ENCODE data around the gene ADAP1.

Gene ADAP1

GRCh38 chr7:859359-860030 lies 95.0 kb downstream of the ADAP1 start:
- Histone ChIP-seq H3K27ac (replicated peaks) (no peak overlapping the region), H3K27me3 (ENCODE audit: insufficient read depth, poor library complexity, severe bottlenecking) (no peaks in the 10 kb centered on the region), H3K4me3 (replicated peaks; ENCODE audit: insufficient read depth, low read length) (no peak overlapping the region)
- TF ChIP-seq SPI1 (IDR thresholded peaks at IDR 0.05; ENCODE audit: borderline replicate concordance, low read depth) (no peak), POLR2AphosphoS5 (IDR thresholded peaks at IDR 0.05; ENCODE audit: low read depth) (no peak), REST (IDR thresholded peaks at IDR 0.05; ENCODE audit: insufficient replicate concordance, low read depth) (no peak), CTCF (IDR thresholded peaks at IDR 0.05; ENCODE audit: insufficient read depth, low read length) (no peak), GABPA (IDR thresholded peaks at IDR 0.05; ENCODE audit: low read depth) (no peak)
- no peak for DNase-seq (ENCODE audit: low read depth in 1 of 2, low spot score in 1 of 2)

GRCh38 chr7:857661-858060 lies 96.8 kb downstream of the ADAP1 start:
- no peak overlapping the region for H3K27ac ChIP-seq (replicated peaks)
- no peak for TF ChIP-seq POLR2AphosphoS5 (IDR thresholded peaks at IDR 0.05; ENCODE audit: low read depth)
- TF ChIP-seq SPI1 (IDR thresholded peaks at IDR 0.05; ENCODE audit: borderline replicate concordance, low read depth) = no peak
- TF ChIP-seq CTCF (IDR thresholded peaks at IDR 0.05; ENCODE audit: insufficient read depth, low read length) = no peak
- no peak for TF ChIP-seq GABPA (IDR thresholded peaks at IDR 0.05; ENCODE audit: low read depth)
- TF ChIP-seq REST (IDR thresholded peaks at IDR 0.05; ENCODE audit: insufficient replicate concordance, low read depth) = no peak
- DNase-seq (ENCODE audit: low read depth in 1 of 2, low spot score in 1 of 2) = no peak

DNA sequence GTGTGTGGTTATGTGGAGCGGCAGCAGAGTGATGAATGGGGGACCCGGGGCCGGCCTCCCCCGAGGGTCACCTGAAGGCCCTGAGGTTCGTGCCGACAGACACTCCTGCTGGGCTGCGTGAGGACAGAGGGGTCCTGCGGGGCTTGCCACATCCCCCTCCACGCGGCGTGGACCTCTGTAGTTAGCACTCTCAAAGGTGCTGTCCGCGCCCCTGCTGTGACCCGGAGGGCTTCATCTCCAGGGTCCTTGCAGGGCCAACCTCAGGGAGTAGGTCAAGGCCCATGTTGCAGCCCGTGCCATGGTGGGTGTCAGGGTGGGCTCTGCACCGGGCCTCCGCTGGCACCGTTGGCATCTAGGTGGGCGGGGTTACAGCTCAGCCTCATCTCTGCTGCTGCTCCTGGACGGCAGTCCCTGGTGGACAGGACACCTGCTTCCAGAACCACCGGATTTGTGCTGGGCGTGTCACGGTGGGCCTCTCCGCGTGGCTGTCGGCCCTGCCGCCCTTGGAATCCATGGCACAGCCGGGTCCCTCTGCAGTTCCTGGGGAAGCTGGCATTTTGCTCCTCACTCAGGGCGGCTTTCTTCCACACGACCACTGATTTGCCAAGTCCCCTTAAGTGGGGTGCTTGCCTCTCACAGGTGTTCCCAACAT lies 97.9 kb downstream of the ADAP1 start:
- no peak for TF ChIP-seq REST (IDR thresholded peaks at IDR 0.05; ENCODE audit: insufficient replicate concordance, low read depth)
- TF ChIP-seq GABPA (IDR thresholded peaks at IDR 0.05; ENCODE audit: low read depth) = no peak
- no peak for TF ChIP-seq CTCF (IDR thresholded peaks at IDR 0.05; ENCODE audit: insufficient read depth, low read length)
- no peak for TF ChIP-seq POLR2AphosphoS5 (IDR thresholded peaks at IDR 0.05; ENCODE audit: low read depth)
- no peak for TF ChIP-seq SPI1 (IDR thresholded peaks at IDR 0.05; ENCODE audit: borderline replicate concordance, low read depth)
- no peak for DNase-seq (ENCODE audit: low read depth in 1 of 2, low spot score in 1 of 2)

More at GRCh38 chr7:857661-858060, 96.8 kb downstream of the ADAP1 start:
- no peaks in the 10 kb centered on the region for H3K27me3 ChIP-seq (ENCODE audit: insufficient read depth, poor library complexity, severe bottlenecking)
- no peak overlapping the region for H3K4me3 ChIP-seq (replicated peaks; ENCODE audit: insufficient read depth, low read length)

More for the DNA sequence above, 97.9 kb downstream of the ADAP1 start:
- Histone ChIP-seq H3K27me3 (ENCODE audit: insufficient read depth, poor library complexity, severe bottlenecking) (no peaks in the 10 kb centered on the region), H3K27ac (replicated peaks) (no peak overlapping the region), H3K4me3 (replicated peaks; ENCODE audit: insufficient read depth, low read length) (no peak overlapping the region)
